HepG2 (cell line): ENCODE data around the gene TTLL4. TPM values are rescaled to one million over a fixed set of nuclear protein-coding genes. Genes with fewer than 3 reads are reported as not detected.

Experiments used
- ATF1 ChIP-seq: IDR thresholded peaks from 2 replicates; pipeline ENCODE4 v1.6.1; 2016; ENCODE audit warnings: mild to moderate bottlenecking, control low read depth
- FOSL2 ChIP-seq: sonication (generic); formaldehyde crosslinking; IDR thresholded peaks from 2 replicates; pipeline ENCODE4 v1.4.0; 2020; ENCODE audit warnings: missing genetic modification reagents
- GATAD2A ChIP-seq: IDR thresholded peaks from 2 replicates; pipeline ENCODE4 v1.6.1; 2016
- HDAC2 ChIP-seq: sonication (generic); formaldehyde crosslinking; IDR thresholded peaks from 2 replicates; pipeline ENCODE4 v1.4.0; 2020; ENCODE audit warnings: missing genetic modification reagents
- RBAK ChIP-seq: sonication (generic); formaldehyde crosslinking; IDR thresholded peaks from 2 replicates; pipeline ENCODE4 v1.5.1; 2020; ENCODE audit warnings: mild to moderate bottlenecking, missing genetic modification reagents
- SIX4 ChIP-seq: sonication (generic); formaldehyde crosslinking; IDR thresholded peaks from 2 replicates; pipeline ENCODE4 v1.4.0; 2020; ENCODE audit warnings: missing genetic modification reagents
- SKI ChIP-seq: fragments of 450-650 bp; IDR thresholded peaks from one replicate; pipeline ENCODE4 v1.6.1; 2018; ENCODE audit warnings: mild to moderate bottlenecking; ENCODE audit not compliant: partially characterized antibody
- ZC3H4 ChIP-seq: sonication (generic); formaldehyde crosslinking; IDR thresholded peaks from 2 replicates; pipeline ENCODE4 v1.4.0; 2020; ENCODE audit warnings: missing genetic modification reagents, borderline replicate concordance
- ZNF446 ChIP-seq: sonication (generic); formaldehyde crosslinking; IDR thresholded peaks from 2 replicates; pipeline ENCODE4 v1.5.0; 2020; ENCODE audit warnings: mild to moderate bottlenecking, missing genetic modification reagents
- ZNF609 ChIP-seq: sonication (generic); formaldehyde crosslinking; IDR thresholded peaks from 2 replicates; pipeline ENCODE4 v1.4.0; 2020; ENCODE audit warnings: mild to moderate bottlenecking, missing genetic modification reagents, borderline replicate concordance
- ZNF768 ChIP-seq: sonication (generic); formaldehyde crosslinking; IDR thresholded peaks from 2 replicates; pipeline ENCODE4 v1.4.0; 2020; ENCODE audit warnings: missing genetic modification reagents
- ZSCAN9 ChIP-seq: IDR thresholded peaks from 2 replicates; pipeline ENCODE4 v1.6.1; 2016; ENCODE audit warnings: borderline replicate concordance
- polyA plus RNA-seq, 8 experiments: library from polyadenylated mRNA; depleted of rRNA in 3 of 8; stranded (reverse) in 7 of 8; unstranded in 1 of 8; fragments of >200 nt; fragmentation: Illumina TruSeq in 4 of 8; extraction: Trizol in 4 of 8; gene quantifications; 2 replicates each; pipeline versions ENCODE4 v1.2.1 to v1.2.3, GENCODE V29; 2011 to 2016; ENCODE audit warnings: low read depth in 4 of 8, missing spikeins in 1 of 8, mixed read lengths in 1 of 8; ENCODE audit not compliant: insufficient read depth in 1 of 8
- total RNA-seq, 5 experiments: library from RNA; depleted of rRNA; stranded (reverse); fragments of >200 nt; fragmentation: Illumina TruSeq; extraction: Trizol; gene quantifications; 2 replicates each; pipeline ENCODE4 v1.2.3, GENCODE V29; 2016; ENCODE audit warnings: low read depth in 1 of 5
- TF ChIP-seq, protein P1 (sequence below): sonication (generic); formaldehyde crosslinking; IDR thresholded peaks from 2 replicates; pipeline ENCODE4 v1.9.0; 2021; ENCODE audit warnings: missing genetic modification reagents, mild to moderate bottlenecking, borderline replicate concordance
- TF ChIP-seq, protein P2 (sequence below): sonication (generic); formaldehyde crosslinking; IDR thresholded peaks from 2 replicates; pipeline ENCODE4 v1.4.0; 2020; ENCODE audit warnings: missing genetic modification reagents
- TF ChIP-seq, protein P3 (sequence below): IDR thresholded peaks from 2 replicates; pipeline ENCODE4 v1.6.1; 2016; ENCODE audit warnings: low read depth

TTLL4 gene
- total and polyA plus RNA-seq, 2 of the 13 experiments (the other 11 are each of a cell fraction or from before 2014, with no cell fraction given), result 77.5 to 84.6 TPM

- no peak for TF ChIP-seq RBAK (CRISPR knock-in tag)
- peak; percentile 49 for TF ChIP-seq HDAC2 (CRISPR knock-in tag)
- TF ChIP-seq SIX4, result no peak; the same call in 1 of the 2 replicates
- TF ChIP-seq, protein P1, sequence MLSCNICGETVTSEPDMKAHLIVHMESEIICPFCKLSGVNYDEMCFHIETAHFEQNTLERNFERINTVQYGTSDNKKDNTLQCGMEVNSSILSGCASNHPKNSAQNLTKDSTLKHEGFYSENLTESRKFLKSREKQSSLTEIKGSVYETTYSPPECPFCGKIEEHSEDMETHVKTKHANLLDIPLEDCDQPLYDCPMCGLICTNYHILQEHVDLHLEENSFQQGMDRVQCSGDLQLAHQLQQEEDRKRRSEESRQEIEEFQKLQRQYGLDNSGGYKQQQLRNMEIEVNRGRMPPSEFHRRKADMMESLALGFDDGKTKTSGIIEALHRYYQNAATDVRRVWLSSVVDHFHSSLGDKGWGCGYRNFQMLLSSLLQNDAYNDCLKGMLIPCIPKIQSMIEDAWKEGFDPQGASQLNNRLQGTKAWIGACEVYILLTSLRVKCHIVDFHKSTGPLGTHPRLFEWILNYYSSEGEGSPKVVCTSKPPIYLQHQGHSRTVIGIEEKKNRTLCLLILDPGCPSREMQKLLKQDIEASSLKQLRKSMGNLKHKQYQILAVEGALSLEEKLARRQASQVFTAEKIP (CRISPR knock-in tag), result no peak
- TF ChIP-seq, protein P2, sequence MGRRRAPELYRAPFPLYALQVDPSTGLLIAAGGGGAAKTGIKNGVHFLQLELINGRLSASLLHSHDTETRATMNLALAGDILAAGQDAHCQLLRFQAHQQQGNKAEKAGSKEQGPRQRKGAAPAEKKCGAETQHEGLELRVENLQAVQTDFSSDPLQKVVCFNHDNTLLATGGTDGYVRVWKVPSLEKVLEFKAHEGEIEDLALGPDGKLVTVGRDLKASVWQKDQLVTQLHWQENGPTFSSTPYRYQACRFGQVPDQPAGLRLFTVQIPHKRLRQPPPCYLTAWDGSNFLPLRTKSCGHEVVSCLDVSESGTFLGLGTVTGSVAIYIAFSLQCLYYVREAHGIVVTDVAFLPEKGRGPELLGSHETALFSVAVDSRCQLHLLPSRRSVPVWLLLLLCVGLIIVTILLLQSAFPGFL, result no peak
- TF ChIP-seq ZC3H4, result peak; percentile 74; the same call in 1 of the 2 replicates
- peak; percentile 58 for TF ChIP-seq GATAD2A (CRISPR knock-in tag)
- no peak for TF ChIP-seq ZNF446 (CRISPR knock-in tag)
- TF ChIP-seq ZNF609 (CRISPR knock-in tag), result peak; percentile 53; the same call in 1 of the 2 replicates
- TF ChIP-seq ATF1 (CRISPR knock-in tag), result no peak
- peak; percentile 37 for TF ChIP-seq FOSL2 (CRISPR knock-in tag)
- TF ChIP-seq, protein P3, sequence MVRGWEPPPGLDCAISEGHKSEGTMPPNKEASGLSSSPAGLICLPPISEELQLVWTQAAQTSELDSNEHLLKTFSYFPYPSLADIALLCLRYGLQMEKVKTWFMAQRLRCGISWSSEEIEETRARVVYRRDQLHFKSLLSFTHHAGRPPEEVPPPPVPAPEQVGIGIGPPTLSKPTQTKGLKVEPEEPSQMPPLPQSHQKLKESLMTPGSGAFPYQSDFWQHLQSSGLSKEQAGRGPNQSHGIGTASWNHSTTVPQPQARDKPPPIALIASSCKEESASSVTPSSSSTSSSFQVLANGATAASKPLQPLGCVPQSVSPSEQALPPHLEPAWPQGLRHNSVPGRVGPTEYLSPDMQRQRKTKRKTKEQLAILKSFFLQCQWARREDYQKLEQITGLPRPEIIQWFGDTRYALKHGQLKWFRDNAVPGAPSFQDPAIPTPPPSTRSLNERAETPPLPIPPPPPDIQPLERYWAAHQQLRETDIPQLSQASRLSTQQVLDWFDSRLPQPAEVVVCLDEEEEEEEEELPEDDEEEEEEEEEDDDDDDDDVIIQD (CRISPR knock-in tag), result peak; percentile 78; the same call in 1 of the 2 replicates
- TF ChIP-seq ZSCAN9 (CRISPR knock-in tag), result no peak
- peak; percentile 39 for TF ChIP-seq SKI
- peak; percentile 38; the same call in 1 of the 2 replicates for TF ChIP-seq ZNF768 (CRISPR knock-in tag)
Measured at GRCh38 chr2:218780851-218781690, 70.4 kb downstream of the TTLL4 start (continued).
